HEK293T (cell line): ENCODE data around the gene UGT2B7.

Experiments
- CTCF ChIA-PET: fragments of 350-600 bp; formaldehyde crosslinking; extraction: SDS; loops from one replicate; lab custom pipeline; 2021; ENCODE audit warnings: antibody characterized with exemption, inconsistent platforms; lab: Yijun Ruan, JAX
- POLR2A ChIA-PET: fragments of 350-600 bp; formaldehyde crosslinking; extraction: SDS; loops from one replicate; lab custom pipeline; 2020; ENCODE audit warnings: antibody characterized with exemption, inconsistent platforms; lab: Yijun Ruan, JAX
- DNase-seq: peaks from one replicate; pipeline ENCODE4 v3.0.0; 2012; ENCODE audit warnings: mixed read lengths; ENCODE audit errors: extremely low spot score
- ARNT ChIP-seq: fragments of 450-650 bp; IDR thresholded peaks from 2 replicates; pipeline ENCODE4 v1.6.1; 2017; ENCODE audit warnings: mild to moderate bottlenecking
- BHLHE40 ChIP-seq: fragments of 450-650 bp; IDR thresholded peaks from 2 replicates; pipeline ENCODE4 v1.6.1; 2016; ENCODE audit warnings: mild to moderate bottlenecking, moderate library complexity, borderline replicate concordance
- CTBP1 ChIP-seq: fragments of 450-650 bp; IDR thresholded peaks from 2 replicates; pipeline ENCODE4 v1.6.1; 2016; ENCODE audit warnings: borderline replicate concordance
- ELF4 ChIP-seq: fragments of 450-650 bp; IDR thresholded peaks from 2 replicates; pipeline ENCODE4 v1.6.1; 2017; ENCODE audit warnings: antibody characterized with exemption
- FOXA1 ChIP-seq: fragments of 450-650 bp; IDR thresholded peaks from 2 replicates; pipeline ENCODE4 v1.6.1; 2016; ENCODE audit warnings: mild to moderate bottlenecking
- FOXK2 ChIP-seq: fragments of 450-650 bp; IDR thresholded peaks from 2 replicates; pipeline ENCODE4 v1.6.1; 2016; ENCODE audit warnings: mild to moderate bottlenecking
- FOXM1 ChIP-seq: fragments of 450-650 bp; IDR thresholded peaks from 2 replicates; pipeline ENCODE4 v1.6.1; 2017; ENCODE audit warnings: mild to moderate bottlenecking, borderline replicate concordance
- HDGF ChIP-seq: fragments of 450-650 bp; IDR thresholded peaks from 2 replicates; pipeline ENCODE4 v1.6.1; 2017; ENCODE audit warnings: antibody characterized with exemption, borderline replicate concordance
- L3MBTL2 ChIP-seq: fragments of 450-650 bp; conservative IDR thresholded peaks from 2 replicates; pipeline ENCODE4 v1.6.1; 2016; ENCODE audit warnings: mild to moderate bottlenecking
- LEF1 ChIP-seq: fragments of 450-650 bp; IDR thresholded peaks from 2 replicates; pipeline ENCODE4 v1.6.1; 2017; ENCODE audit warnings: mild to moderate bottlenecking, borderline replicate concordance
- NFRKB ChIP-seq: fragments of 450-650 bp; IDR thresholded peaks from 2 replicates; pipeline ENCODE4 v1.6.1; 2016; ENCODE audit warnings: mild to moderate bottlenecking, moderate library complexity
- SP1 ChIP-seq: fragments of 450-650 bp; IDR thresholded peaks from 2 replicates; pipeline ENCODE4 v1.6.1; 2017
- SUZ12 ChIP-seq: fragments of 450-650 bp; IDR thresholded peaks from 2 replicates; pipeline ENCODE4 v1.6.1; 2016; ENCODE audit warnings: mild to moderate bottlenecking
- TARDBP ChIP-seq: fragments of 450-650 bp; IDR thresholded peaks from 2 replicates; pipeline ENCODE4 v1.6.1; 2016
- ZNF384 ChIP-seq: fragments of 450-650 bp; IDR thresholded peaks from 2 replicates; pipeline ENCODE4 v1.6.1; 2016
- TF ChIP-seq, protein P1 (sequence below): fragments of 450-650 bp; IDR thresholded peaks from 2 replicates; pipeline ENCODE4 v1.6.1; 2016

UGT2B7 gene

DNA sequence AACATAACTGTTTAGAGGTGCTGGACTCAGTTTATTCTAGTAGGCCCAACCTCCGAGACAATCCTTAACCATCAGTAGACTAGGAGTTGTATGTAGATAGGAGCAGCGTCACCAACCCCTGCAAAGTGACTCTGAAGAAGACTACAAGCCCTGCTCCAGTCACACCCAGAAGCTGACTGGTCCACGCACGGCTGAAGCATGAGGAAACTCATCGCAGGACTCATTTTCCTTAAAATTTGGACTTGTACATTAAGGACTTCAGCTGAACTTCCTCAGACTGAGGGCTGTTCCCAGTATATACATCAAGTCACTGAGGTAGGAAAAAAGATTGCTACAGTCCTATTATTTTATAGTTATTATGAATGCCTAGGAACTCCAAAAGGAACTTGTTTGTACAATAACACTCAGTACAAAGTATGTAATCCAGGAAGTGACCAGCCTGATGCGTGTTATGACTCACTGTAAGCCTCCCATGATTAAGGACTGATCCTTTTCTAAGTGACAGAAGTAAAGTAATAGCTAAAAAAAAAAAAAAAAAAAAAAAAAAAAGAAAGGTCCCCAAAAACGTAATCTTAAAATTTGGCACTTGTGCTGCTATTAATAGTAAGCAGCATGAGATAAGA lies 41.6 kb upstream of the UGT2B7 start:
- no peak for DNase-seq
- CTCF ChIA-PET, result interaction anchor here (0.6 kb wide), 1 partner anchor 440 kb away, joined by 4 read pairs; no protein-coding TSS in a partner anchor
- POLR2A ChIA-PET, result no interaction called here
- TF ChIP-seq FOXK2, result no peak
- no peak for TF ChIP-seq SUZ12
- no peak for TF ChIP-seq FOXA1
- no peak for TF ChIP-seq ARNT
- no peak for TF ChIP-seq FOXM1
- no peak for TF ChIP-seq BHLHE40
- no peak for TF ChIP-seq HDGF
- no peak for TF ChIP-seq TARDBP
- TF ChIP-seq SP1, result no peak
- no peak for TF ChIP-seq LEF1
- no peak for TF ChIP-seq ELF4
- TF ChIP-seq, protein P1, sequence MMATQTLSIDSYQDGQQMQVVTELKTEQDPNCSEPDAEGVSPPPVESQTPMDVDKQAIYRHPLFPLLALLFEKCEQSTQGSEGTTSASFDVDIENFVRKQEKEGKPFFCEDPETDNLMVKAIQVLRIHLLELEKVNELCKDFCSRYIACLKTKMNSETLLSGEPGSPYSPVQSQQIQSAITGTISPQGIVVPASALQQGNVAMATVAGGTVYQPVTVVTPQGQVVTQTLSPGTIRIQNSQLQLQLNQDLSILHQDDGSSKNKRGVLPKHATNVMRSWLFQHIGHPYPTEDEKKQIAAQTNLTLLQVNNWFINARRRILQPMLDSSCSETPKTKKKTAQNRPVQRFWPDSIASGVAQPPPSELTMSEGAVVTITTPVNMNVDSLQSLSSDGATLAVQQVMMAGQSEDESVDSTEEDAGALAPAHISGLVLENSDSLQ, result no peak
- no peak for TF ChIP-seq NFRKB
- no peak for TF ChIP-seq ZNF384
- TF ChIP-seq L3MBTL2, result no peak
- TF ChIP-seq CTBP1, result no peak

DNA sequence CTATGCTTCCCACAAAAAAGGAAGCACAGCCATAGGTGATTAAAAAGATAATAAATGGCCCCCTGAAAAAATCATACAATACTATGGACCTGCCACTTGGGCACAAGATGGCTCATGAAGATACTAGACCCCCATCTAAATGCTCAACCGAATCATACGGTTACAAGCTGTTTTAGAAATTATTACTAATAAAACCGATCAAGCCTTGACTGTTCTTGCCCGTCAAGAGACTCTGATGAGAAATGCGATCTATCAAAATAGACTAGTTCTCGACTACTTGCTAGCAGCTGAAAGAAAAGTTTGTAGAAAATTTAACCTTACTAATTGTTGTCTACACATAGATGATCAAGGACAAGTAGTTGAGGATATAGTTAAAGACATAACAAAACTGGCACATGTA lies 40.1 kb upstream of the UGT2B7 start:
- CTCF ChIA-PET, result interaction anchor here (0.7 kb wide), 1 partner anchor 159 kb away, joined by 3 read pairs; no protein-coding TSS in a partner anchor
- no peak for TF ChIP-seq SUZ12
- no peak for TF ChIP-seq BHLHE40
- TF ChIP-seq, protein P1, result no peak
- no peak for TF ChIP-seq ELF4
- POLR2A ChIA-PET, result no interaction called here
- DNase-seq, result no peak

- POLR2A ChIA-PET, result no interaction called here
- TF ChIP-seq LEF1, result no peak
- no peak for TF ChIP-seq CTBP1
- TF ChIP-seq SP1, result no peak
- no peak for TF ChIP-seq FOXA1
- CTCF ChIA-PET, result no interaction called here
- DNase-seq, result no peak
Observed at GRCh38 chr4:69056921-69057550, 39.2 kb upstream of the UGT2B7 start.

DNA sequence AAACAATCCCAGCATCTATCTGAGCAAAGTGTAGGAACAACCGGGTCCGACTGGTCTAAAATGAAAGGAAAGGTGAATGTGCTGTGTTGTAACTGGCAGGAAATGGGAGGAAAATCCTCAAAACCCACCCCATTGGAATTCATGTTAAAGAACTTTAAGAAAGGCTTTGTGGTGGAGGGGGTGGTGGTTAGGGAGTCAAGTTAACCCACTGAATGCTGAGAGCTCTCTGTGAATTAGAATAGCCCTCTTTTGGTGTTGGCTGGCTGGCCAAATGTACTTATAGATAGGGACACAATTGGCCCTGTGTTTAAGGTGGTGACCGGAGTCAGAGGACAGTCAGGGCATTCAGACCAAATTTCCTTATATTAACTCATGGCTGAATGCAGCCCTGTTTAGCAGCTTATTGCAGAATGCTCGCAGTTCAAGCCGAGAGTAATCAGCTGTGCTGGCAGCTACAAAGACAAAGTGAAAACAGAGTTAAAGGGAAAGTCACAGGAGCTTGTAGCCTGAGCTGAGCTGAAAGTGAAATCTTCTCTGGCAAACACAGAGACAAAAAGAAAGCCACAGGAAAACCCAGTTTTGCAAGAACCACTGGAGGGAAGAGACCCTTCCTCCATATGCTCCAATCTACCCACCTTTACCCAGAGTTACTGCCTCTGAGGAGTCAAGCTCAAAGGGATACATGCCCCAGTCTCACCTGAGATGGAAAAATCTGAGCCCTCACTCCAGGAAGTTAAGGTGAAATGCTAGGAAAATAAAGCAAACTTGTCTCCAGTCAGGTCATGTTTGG lies 38.5 kb upstream of the UGT2B7 start:
- DNase-seq, result no peak
- TF ChIP-seq L3MBTL2, result no peak
- TF ChIP-seq TARDBP, result no peak
- TF ChIP-seq, protein P1, result no peak
- no peak for TF ChIP-seq BHLHE40
- no peak for TF ChIP-seq SP1
- no peak for TF ChIP-seq FOXM1
- no peak for TF ChIP-seq ELF4
- no peak for TF ChIP-seq ARNT
- no peak for TF ChIP-seq NFRKB
- no peak for TF ChIP-seq FOXA1
- no peak for TF ChIP-seq ZNF384
- no peak for TF ChIP-seq FOXK2
- ChIA-PET POLR2A (no interaction called here), CTCF (no interaction called here)

GRCh38 chr4:69058410-69059059 lies 37.7 kb upstream of the UGT2B7 start:
- CTCF ChIA-PET, result no interaction called here
- POLR2A ChIA-PET, result no interaction called here
- TF ChIP-seq TARDBP (no peak), SP1 (no peak), LEF1 (no peak), SUZ12 (no peak), FOXM1 (no peak), L3MBTL2 (no peak), BHLHE40 (no peak), FOXK2 (no peak), ZNF384 (no peak), ELF4 (no peak), ARNT (no peak), CTBP1 (no peak), NFRKB (no peak), FOXA1 (no peak), HDGF (no peak)
- TF ChIP-seq, protein P1, result no peak
- no peak for DNase-seq
